ENCODE measurements around the gene HEXIM1. TPM values are rescaled to one million over a fixed set of nuclear protein-coding genes. Genes with fewer than 3 reads are reported as not detected.

The HEXIM1 gene
- total RNA-seq, 4 donors from 2014 or later: 20.9 to 32.7 (median 25.0) TPM

- 87 to 91% methylated on average over 9 of the region's 9 CpGs for WGBS, 2 donors
- intact Hi-C loops (cut with DNase I; ENCODE audit: low total_unique reads): loop anchor here (10.0 kb wide), 1 partner anchor 189 kb away; the partner anchor contains the start of gene GFAP
- no peak for DNase-seq (ENCODE audit: low spot score in 2 of 2)
- H3K4me3 ChIP-seq (ENCODE audit: low read depth, poor library complexity, severe bottlenecking): no peak overlapping the region
- TF ChIP-seq CTCF (IDR thresholded peaks at IDR 0.05): no peak
- no peak for TF ChIP-seq POLR2A (IDR thresholded peaks at IDR 0.05)
These were observed 44.9 kb upstream of the HEXIM1 start for GRCh38 chr17:45103269-45103795.

- DNase-seq (ENCODE audit: low spot score in 2 of 2): no peak
- intact Hi-C loops (cut with DNase I; ENCODE audit: low total_unique reads): loop anchor here (10.0 kb wide), 1 partner anchor 189 kb away; the partner anchor contains the start of gene GFAP
- H3K4me3 ChIP-seq (ENCODE audit: low read depth, poor library complexity, severe bottlenecking): no peak overlapping the region
- 70 to 79% methylated on average over 8 of the region's 8 CpGs for WGBS, 2 donors
- TF ChIP-seq POLR2A (IDR thresholded peaks at IDR 0.05) (no peak), CTCF (IDR thresholded peaks at IDR 0.05) (no peak)
These were observed 44.2 kb upstream of the HEXIM1 start for GRCh38 chr17:45104029-45104428.

- WGBS, 2 donors: 96 to 97% methylated on average over 6 of the region's 6 CpGs
- H3K4me3 ChIP-seq (ENCODE audit: low read depth, poor library complexity, severe bottlenecking): no peak overlapping the region
- TF ChIP-seq POLR2A (IDR thresholded peaks at IDR 0.05): no peak
- no peak for TF ChIP-seq CTCF (IDR thresholded peaks at IDR 0.05)
- no peak for DNase-seq (ENCODE audit: low spot score in 2 of 2)
- intact Hi-C loops (cut with DNase I; ENCODE audit: low total_unique reads): loop anchor here (10.0 kb wide), 1 partner anchor 190 kb away; the partner anchor contains the start of gene GFAP
These were observed 43.8 kb upstream of the HEXIM1 start for GRCh38 chr17:45104497-45104896.

GRCh38 chr17:45104907-45105624, 43.2 kb upstream of the HEXIM1 start:
- TF ChIP-seq CTCF (IDR thresholded peaks at IDR 0.05): no peak
- no peak for TF ChIP-seq POLR2A (IDR thresholded peaks at IDR 0.05)
- no peak for DNase-seq (ENCODE audit: low spot score in 2 of 2)
- no peak overlapping the region for H3K4me3 ChIP-seq (ENCODE audit: low read depth, poor library complexity, severe bottlenecking)
- intact Hi-C loops (cut with DNase I; ENCODE audit: low total_unique reads): loop anchor here (10.0 kb wide), 1 partner anchor 190 kb away; the partner anchor contains the start of gene GFAP
- WGBS, 2 donors: 78 to 86% methylated on average over 14 to 17 of the region's 17 CpGs

GRCh38 chr17:45106096-45106495, 42.2 kb upstream of the HEXIM1 start:
- 73 to 87% methylated on average over 5 of the region's 5 CpGs for WGBS, 2 donors
- no peak for TF ChIP-seq POLR2A (IDR thresholded peaks at IDR 0.05)
- TF ChIP-seq CTCF (IDR thresholded peaks at IDR 0.05): no peak
- no peak for DNase-seq (ENCODE audit: low spot score in 2 of 2)
- intact Hi-C loops (cut with DNase I; ENCODE audit: low total_unique reads): loop anchor here (10.0 kb wide), 1 partner anchor 191 kb away; the partner anchor contains the start of gene GFAP
- H3K4me3 ChIP-seq (ENCODE audit: low read depth, poor library complexity, severe bottlenecking): no peak overlapping the region

Data from lower leg skin (tissue), 4 donors.